ENCODE data around the gene PRKCA. TPM values are rescaled to one million over a fixed set of nuclear protein-coding genes. Genes with fewer than 3 reads are reported as not detected.
A peak's percentile ranks its signal among the peaks of the same experiment; 100 is the strongest.

PRKCA gene
- polyA plus RNA-seq, 2 of the 4 experiments (the other 2 are of a cell fraction) = 28.8 to 65.0 TPM

DNA sequence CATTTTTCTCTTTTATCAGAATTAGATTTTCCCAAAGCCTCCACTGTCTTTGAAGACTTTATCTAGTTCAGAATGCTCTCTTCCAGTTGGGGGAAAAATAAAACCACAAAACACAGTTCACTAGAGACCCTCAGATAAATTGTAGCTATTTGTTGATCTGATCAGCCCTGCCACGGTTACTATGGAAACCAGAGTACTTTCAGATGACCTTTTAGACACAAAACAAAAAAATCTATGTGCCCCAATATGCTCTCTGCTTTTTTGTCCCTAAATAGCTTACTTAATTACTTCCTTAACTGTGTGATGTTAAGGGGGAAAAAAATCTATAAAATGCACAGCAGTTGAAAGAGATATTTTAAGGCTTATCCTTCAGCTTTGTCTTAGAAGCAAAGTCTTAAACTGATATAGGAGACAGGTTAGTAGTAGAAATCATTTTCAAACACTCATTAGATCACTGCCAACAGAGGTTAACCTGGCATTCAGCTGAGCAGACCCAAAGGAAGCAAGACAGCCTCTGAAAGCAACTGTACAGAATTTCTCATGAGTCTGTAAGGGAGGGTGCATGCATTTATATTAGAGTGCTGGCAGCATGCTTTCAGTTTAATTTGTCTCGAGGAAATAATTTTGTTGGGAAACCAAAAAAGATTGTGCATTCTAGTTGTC, 402.6 kb downstream of the PRKCA start:
- WGBS (ENCODE audit: missing lambda C conversion rate) = 64% methylated on average over 2 of the region's 2 CpGs
- no peak for ATAC-seq
- TF ChIP-seq PBX3 (IDR thresholded peaks at IDR 0.05) = no peak
- no peak for TF ChIP-seq ZFP36 (IDR thresholded peaks at IDR 0.05; ENCODE audit: borderline replicate concordance, partially characterized antibody)
- no peak overlapping the region for H3K27ac ChIP-seq
- ChIA-PET POLR2A (no interaction called here), CTCF (interaction anchor here (0.7 to 3.0 kb wide), 6 partner anchors 9 to 132 kb away, joined by 3 to 13 read pairs (median 4); no protein-coding TSS in a partner anchor)
- H3K4me1 ChIP-seq = peaks cover 18% of the 10 kb centered on the region
- no peak for DNase-seq (ENCODE audit: low read depth in 1 of 2, low spot score in 1 of 2)
- no peaks in the 10 kb centered on the region for H3K9me3 ChIP-seq
- FAIRE-seq = no peak
- no peak overlapping the region for H3K4me2 ChIP-seq
- H3K4me3 ChIP-seq = no peak overlapping the region

- FAIRE-seq (no peak), ATAC-seq (no peak), DNase-seq (ENCODE audit: low read depth in 1 of 2, low spot score in 1 of 2) (no peak)
- CTCF ChIA-PET = no interaction called here
- TF ChIP-seq FOSL2 (IDR thresholded peaks at IDR 0.05) = no peak
- TF ChIP-seq FOSL2 (CRISPR knock-in tag; IDR thresholded peaks at IDR 0.05) = no peak
- TF ChIP-seq KDM1A (IDR thresholded peaks at IDR 0.05; ENCODE audit: low read depth) = no peak
- TF ChIP-seq ZFP36 (IDR thresholded peaks at IDR 0.05; ENCODE audit: borderline replicate concordance, partially characterized antibody) = no peak
- no peak for TF ChIP-seq ESRRA (IDR thresholded peaks at IDR 0.05; ENCODE audit: borderline replicate concordance, low read length)
- TF ChIP-seq HDAC2 (IDR thresholded peaks at IDR 0.05) = no peak
- TF ChIP-seq, protein P1, sequence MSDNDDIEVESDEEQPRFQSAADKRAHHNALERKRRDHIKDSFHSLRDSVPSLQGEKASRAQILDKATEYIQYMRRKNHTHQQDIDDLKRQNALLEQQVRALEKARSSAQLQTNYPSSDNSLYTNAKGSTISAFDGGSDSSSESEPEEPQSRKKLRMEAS (IDR thresholded peaks at IDR 0.05) = no peak
- no peak for TF ChIP-seq POLR2A (IDR thresholded peaks at IDR 0.05; ENCODE audit: low read length)
- no peak for TF ChIP-seq PBX3 (IDR thresholded peaks at IDR 0.05)
- no peak for TF ChIP-seq CHD4 (IDR thresholded peaks at IDR 0.05; ENCODE audit: borderline replicate concordance)
- TF ChIP-seq RCOR1 (IDR thresholded peaks at IDR 0.05; ENCODE audit: low read depth, low read length) = no peak
- TF ChIP-seq HES2 (IDR thresholded peaks at IDR 0.05) = no peak
- TF ChIP-seq, protein P2, sequence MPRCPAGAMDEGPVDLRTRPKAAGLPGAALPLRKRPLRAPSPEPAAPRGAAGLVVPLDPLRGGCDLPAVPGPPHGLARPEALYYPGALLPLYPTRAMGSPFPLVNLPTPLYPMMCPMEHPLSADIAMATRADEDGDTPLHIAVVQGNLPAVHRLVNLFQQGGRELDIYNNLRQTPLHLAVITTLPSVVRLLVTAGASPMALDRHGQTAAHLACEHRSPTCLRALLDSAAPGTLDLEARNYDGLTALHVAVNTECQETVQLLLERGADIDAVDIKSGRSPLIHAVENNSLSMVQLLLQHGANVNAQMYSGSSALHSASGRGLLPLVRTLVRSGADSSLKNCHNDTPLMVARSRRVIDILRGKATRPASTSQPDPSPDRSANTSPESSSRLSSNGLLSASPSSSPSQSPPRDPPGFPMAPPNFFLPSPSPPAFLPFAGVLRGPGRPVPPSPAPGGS (IDR thresholded peaks at IDR 0.05) = no peak
- no peak for TF ChIP-seq EHMT2 (IDR thresholded peaks at IDR 0.05; ENCODE audit: low read depth)
- no peak for TF ChIP-seq SREBF2 (IDR thresholded peaks at IDR 0.05)
- no peak for TF ChIP-seq JUN (IDR thresholded peaks at IDR 0.05)
- no peak for TF ChIP-seq NFE2L2 (conservative IDR thresholded peaks at IDR 0.05; ENCODE audit: low read length)
- no peaks in the 10 kb centered on the region for H3K9me3 ChIP-seq
- peaks cover 26% of the 10 kb centered on the region for H3K4me1 ChIP-seq
- H3K4me2 ChIP-seq = no peak overlapping the region
- WGBS (ENCODE audit: missing lambda C conversion rate) = 100% methylated on average over 1 of the region's 1 CpG
- H3K27ac ChIP-seq = no peak overlapping the region
- no peak overlapping the region for H3K4me3 ChIP-seq
- POLR2A ChIA-PET = no interaction called here
Observed at GRCh38 chr17:66706851-66707450, 404.5 kb downstream of the PRKCA start.

- ATAC-seq (no peak), FAIRE-seq (no peak), DNase-seq (ENCODE audit: low read depth in 1 of 2, low spot score in 1 of 2) (no peak)
- H3K4me2 ChIP-seq = peak overlapping the region; percentile 49
- CTCF ChIA-PET = interaction anchor here (1.0 to 1.5 kb wide), 4 partner anchors 9 to 188 kb away, joined by 3 to 5 read pairs (median 4); no protein-coding TSS in a partner anchor
- peak overlapping the region; percentile 57 to 61; a peak in 5 of 6 replicates for H3K27ac ChIP-seq
- H3K4me3 ChIP-seq = no peak overlapping the region
- H3K9me3 ChIP-seq = no peaks in the 10 kb centered on the region
- 68% methylated on average over 8 of the region's 8 CpGs for WGBS (ENCODE audit: missing lambda C conversion rate)
- POLR2A ChIA-PET = no interaction called here
- H3K4me1 ChIP-seq = peaks cover 32% of the 10 kb centered on the region
- TF ChIP-seq RFX5 (IDR thresholded peaks at IDR 0.05) (no peak), EP300 (IDR thresholded peaks at IDR 0.05) (no peak), JUN (IDR thresholded peaks at IDR 0.05) (no peak), ZNF302 (CRISPR knock-in tag; IDR thresholded peaks at IDR 0.05) (no peak), POLR2AphosphoS2 (conservative IDR thresholded peaks at IDR 0.05; ENCODE audit: low read length) (no peak), RNF2 (IDR thresholded peaks at IDR 0.05; ENCODE audit: borderline replicate concordance, low read depth) (no peak), ZFP36 (IDR thresholded peaks at IDR 0.05; ENCODE audit: borderline replicate concordance, partially characterized antibody) (no peak), GATA3 (IDR thresholded peaks at IDR 0.05; ENCODE audit: borderline replicate concordance) (no peak), MYC (IDR thresholded peaks at IDR 0.05; ENCODE audit: borderline replicate concordance, low read length) (no peak), TFCP2L1 (CRISPR knock-in tag; IDR thresholded peaks at IDR 0.05) (no peak), MAZ (IDR thresholded peaks at IDR 0.05; ENCODE audit: borderline replicate concordance, low read depth, low read length) (no peak), E2F6 (IDR thresholded peaks at IDR 0.05; ENCODE audit: borderline replicate concordance, low read depth) (no peak)
- TF ChIP-seq, protein P3, sequence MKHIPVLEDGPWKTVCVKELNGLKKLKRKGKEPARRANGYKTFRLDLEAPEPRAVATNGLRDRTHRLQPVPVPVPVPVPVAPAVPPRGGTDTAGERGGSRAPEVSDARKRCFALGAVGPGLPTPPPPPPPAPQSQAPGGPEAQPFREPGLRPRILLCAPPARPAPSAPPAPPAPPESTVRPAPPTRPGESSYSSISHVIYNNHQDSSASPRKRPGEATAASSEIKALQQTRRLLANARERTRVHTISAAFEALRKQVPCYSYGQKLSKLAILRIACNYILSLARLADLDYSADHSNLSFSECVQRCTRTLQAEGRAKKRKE (CRISPR knock-in tag; IDR thresholded peaks at IDR 0.05; ENCODE audit: low read depth) = no peak
Observed at GRCh38 chr17:66711401-66711800, 409.0 kb downstream of the PRKCA start.
